ENCODE results near the gene FAM241A.
A peak's percentile ranks its signal among the peaks of the same experiment; 100 is the strongest.

Gene FAM241A

GRCh38 chr4:112213091-112213490 is 67.8 kb downstream of the FAM241A start:
- TF ChIP-seq ZFP3 (CRISPR knock-in tag; IDR thresholded peaks at IDR 0.05) = no peak
- no peak for TF ChIP-seq OSR1 (CRISPR knock-in tag; IDR thresholded peaks at IDR 0.05)
- no peak for TF ChIP-seq CSDC2 (CRISPR knock-in tag; IDR thresholded peaks at IDR 0.05)
- TF ChIP-seq ZNF70 (CRISPR knock-in tag; IDR thresholded peaks at IDR 0.05) = no peak
- TF ChIP-seq ZNF565 (CRISPR knock-in tag; conservative IDR thresholded peaks at IDR 0.05; ENCODE audit: low read depth) = no peak
- TF ChIP-seq BACH2 (CRISPR knock-in tag; IDR thresholded peaks at IDR 0.05; ENCODE audit: borderline replicate concordance) = no peak
- TF ChIP-seq ZC3H10 (CRISPR knock-in tag; IDR thresholded peaks at IDR 0.05) = no peak
- TF ChIP-seq PPARA (CRISPR knock-in tag; IDR thresholded peaks at IDR 0.05; ENCODE audit: borderline replicate concordance) = no peak
- TF ChIP-seq, protein P1, sequence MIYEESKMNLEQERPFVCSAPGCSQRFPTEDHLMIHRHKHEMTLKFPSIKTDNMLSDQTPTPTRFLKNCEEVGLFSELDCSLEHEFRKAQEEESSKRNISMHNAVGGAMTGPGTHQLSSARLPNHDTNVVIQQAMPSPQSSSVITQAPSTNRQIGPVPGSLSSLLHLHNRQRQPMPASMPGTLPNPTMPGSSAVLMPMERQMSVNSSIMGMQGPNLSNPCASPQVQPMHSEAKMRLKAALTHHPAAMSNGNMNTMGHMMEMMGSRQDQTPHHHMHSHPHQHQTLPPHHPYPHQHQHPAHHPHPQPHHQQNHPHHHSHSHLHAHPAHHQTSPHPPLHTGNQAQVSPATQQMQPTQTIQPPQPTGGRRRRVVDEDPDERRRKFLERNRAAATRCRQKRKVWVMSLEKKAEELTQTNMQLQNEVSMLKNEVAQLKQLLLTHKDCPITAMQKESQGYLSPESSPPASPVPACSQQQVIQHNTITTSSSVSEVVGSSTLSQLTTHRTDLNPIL (CRISPR knock-in tag; IDR thresholded peaks at IDR 0.05; ENCODE audit: low read depth) = no peak
- no peak for TF ChIP-seq ZNF8 (CRISPR knock-in tag; IDR thresholded peaks at IDR 0.05)
- TF ChIP-seq, protein P2, sequence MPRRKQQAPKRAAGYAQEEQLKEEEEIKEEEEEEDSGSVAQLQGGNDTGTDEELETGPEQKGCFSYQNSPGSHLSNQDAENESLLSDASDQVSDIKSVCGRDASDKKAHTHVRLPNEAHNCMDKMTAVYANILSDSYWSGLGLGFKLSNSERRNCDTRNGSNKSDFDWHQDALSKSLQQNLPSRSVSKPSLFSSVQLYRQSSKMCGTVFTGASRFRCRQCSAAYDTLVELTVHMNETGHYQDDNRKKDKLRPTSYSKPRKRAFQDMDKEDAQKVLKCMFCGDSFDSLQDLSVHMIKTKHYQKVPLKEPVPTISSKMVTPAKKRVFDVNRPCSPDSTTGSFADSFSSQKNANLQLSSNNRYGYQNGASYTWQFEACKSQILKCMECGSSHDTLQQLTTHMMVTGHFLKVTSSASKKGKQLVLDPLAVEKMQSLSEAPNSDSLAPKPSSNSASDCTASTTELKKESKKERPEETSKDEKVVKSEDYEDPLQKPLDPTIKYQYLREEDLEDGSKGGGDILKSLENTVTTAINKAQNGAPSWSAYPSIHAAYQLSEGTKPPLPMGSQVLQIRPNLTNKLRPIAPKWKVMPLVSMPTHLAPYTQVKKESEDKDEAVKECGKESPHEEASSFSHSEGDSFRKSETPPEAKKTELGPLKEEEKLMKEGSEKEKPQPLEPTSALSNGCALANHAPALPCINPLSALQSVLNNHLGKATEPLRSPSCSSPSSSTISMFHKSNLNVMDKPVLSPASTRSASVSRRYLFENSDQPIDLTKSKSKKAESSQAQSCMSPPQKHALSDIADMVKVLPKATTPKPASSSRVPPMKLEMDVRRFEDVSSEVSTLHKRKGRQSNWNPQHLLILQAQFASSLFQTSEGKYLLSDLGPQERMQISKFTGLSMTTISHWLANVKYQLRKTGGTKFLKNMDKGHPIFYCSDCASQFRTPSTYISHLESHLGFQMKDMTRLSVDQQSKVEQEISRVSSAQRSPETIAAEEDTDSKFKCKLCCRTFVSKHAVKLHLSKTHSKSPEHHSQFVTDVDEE (CRISPR knock-in tag; IDR thresholded peaks at IDR 0.05) = no peak
- no peak for TF ChIP-seq TCF4 (CRISPR knock-in tag; IDR thresholded peaks at IDR 0.05; ENCODE audit: borderline replicate concordance)
- no peak for TF ChIP-seq GLIS3 (CRISPR knock-in tag; IDR thresholded peaks at IDR 0.05)
- no peak for TF ChIP-seq SNAI2 (CRISPR knock-in tag; IDR thresholded peaks at IDR 0.05)
- TF ChIP-seq, protein P3, sequence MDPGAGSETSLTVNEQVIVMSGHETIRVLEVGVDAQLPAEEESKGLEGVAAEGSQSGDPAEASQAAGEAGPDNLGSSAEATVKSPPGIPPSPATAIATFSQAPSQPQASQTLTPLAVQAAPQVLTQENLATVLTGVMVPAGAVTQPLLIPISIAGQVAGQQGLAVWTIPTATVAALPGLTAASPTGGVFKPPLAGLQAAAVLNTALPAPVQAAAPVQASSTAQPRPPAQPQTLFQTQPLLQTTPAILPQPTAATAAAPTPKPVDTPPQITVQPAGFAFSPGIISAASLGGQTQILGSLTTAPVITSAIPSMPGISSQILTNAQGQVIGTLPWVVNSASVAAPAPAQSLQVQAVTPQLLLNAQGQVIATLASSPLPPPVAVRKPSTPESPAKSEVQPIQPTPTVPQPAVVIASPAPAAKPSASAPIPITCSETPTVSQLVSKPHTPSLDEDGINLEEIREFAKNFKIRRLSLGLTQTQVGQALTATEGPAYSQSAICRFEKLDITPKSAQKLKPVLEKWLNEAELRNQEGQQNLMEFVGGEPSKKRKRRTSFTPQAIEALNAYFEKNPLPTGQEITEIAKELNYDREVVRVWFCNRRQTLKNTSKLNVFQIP (CRISPR knock-in tag; IDR thresholded peaks at IDR 0.05; ENCODE audit: borderline replicate concordance, low read depth) = no peak
- no peak for TF ChIP-seq RARB (CRISPR knock-in tag; IDR thresholded peaks at IDR 0.05)
- no peak for TF ChIP-seq ZFP30 (CRISPR knock-in tag; IDR thresholded peaks at IDR 0.05)
- TF ChIP-seq PATZ1 (CRISPR knock-in tag; IDR thresholded peaks at IDR 0.05; ENCODE audit: borderline replicate concordance) = no peak
- no peak for TF ChIP-seq ESRRG (CRISPR knock-in tag; IDR thresholded peaks at IDR 0.05)
- no peak for ATAC-seq

- TF ChIP-seq TOX (CRISPR knock-in tag; IDR thresholded peaks at IDR 0.05; ENCODE audit: borderline replicate concordance) (no peak), ESRRG (CRISPR knock-in tag; IDR thresholded peaks at IDR 0.05) (no peak), BACH2 (CRISPR knock-in tag; IDR thresholded peaks at IDR 0.05; ENCODE audit: borderline replicate concordance) (no peak), PPARA (CRISPR knock-in tag; IDR thresholded peaks at IDR 0.05; ENCODE audit: borderline replicate concordance) (no peak), ZFP30 (CRISPR knock-in tag; IDR thresholded peaks at IDR 0.05) (no peak), CSDC2 (CRISPR knock-in tag; IDR thresholded peaks at IDR 0.05) (no peak)
- no peak for ATAC-seq
Measured at GRCh38 chr4:112213856-112214255, 68.6 kb downstream of the FAM241A start.

- ATAC-seq = peak; percentile 70
- TF ChIP-seq ISL1 (CRISPR knock-in tag; IDR thresholded peaks at IDR 0.05) = no peak
- no peak for TF ChIP-seq ZNF565 (CRISPR knock-in tag; conservative IDR thresholded peaks at IDR 0.05; ENCODE audit: low read depth)
- no peak for TF ChIP-seq ZC3H10 (CRISPR knock-in tag; IDR thresholded peaks at IDR 0.05)
- no peak for TF ChIP-seq OSR1 (CRISPR knock-in tag; IDR thresholded peaks at IDR 0.05)
- TF ChIP-seq, protein P3 (CRISPR knock-in tag; IDR thresholded peaks at IDR 0.05; ENCODE audit: borderline replicate concordance, low read depth) = no peak
- TF ChIP-seq ZNF70 (CRISPR knock-in tag; IDR thresholded peaks at IDR 0.05) = no peak
- no peak for TF ChIP-seq BACH2 (CRISPR knock-in tag; IDR thresholded peaks at IDR 0.05; ENCODE audit: borderline replicate concordance)
- TF ChIP-seq TCF4 (CRISPR knock-in tag; IDR thresholded peaks at IDR 0.05; ENCODE audit: borderline replicate concordance) = no peak
- no peak for TF ChIP-seq CSDC2 (CRISPR knock-in tag; IDR thresholded peaks at IDR 0.05)
- TF ChIP-seq RARB (CRISPR knock-in tag; IDR thresholded peaks at IDR 0.05) = no peak
- no peak for TF ChIP-seq ZNF8 (CRISPR knock-in tag; IDR thresholded peaks at IDR 0.05)
- TF ChIP-seq SNAI2 (CRISPR knock-in tag; IDR thresholded peaks at IDR 0.05) = no peak
- TF ChIP-seq ESRRG (CRISPR knock-in tag; IDR thresholded peaks at IDR 0.05) = no peak
- TF ChIP-seq, protein P2 (CRISPR knock-in tag; IDR thresholded peaks at IDR 0.05) = no peak
- no peak for TF ChIP-seq ARNTL (CRISPR knock-in tag; IDR thresholded peaks at IDR 0.05; ENCODE audit: borderline replicate concordance, low read depth)
Measured at GRCh38 chr4:112214390-112215264, 69.4 kb downstream of the FAM241A start.

All from SK-N-SH treated with all-trans-retinoic acid at 6 μM for 48 hours (cell line).